AG04450 (cell line): ENCODE measurements around the gene FSTL4. TPM values are rescaled to one million over a fixed set of nuclear protein-coding genes. Genes with fewer than 3 reads are reported as not detected.

ENCODE experiments used
- CTCF ChIA-PET: fragments of 300-600, 350-600 bp; formaldehyde crosslinking; extraction: SDS; loops from one replicate; lab custom pipeline; 2022; ENCODE audit warnings: antibody characterized with exemption, inconsistent platforms; lab: Charles Lee
- POLR2A ChIA-PET: fragments of 350-600 bp; formaldehyde crosslinking; extraction: SDS; loops from one replicate; lab custom pipeline; 2021; ENCODE audit warnings: antibody characterized with exemption, inconsistent platforms; lab: Yijun Ruan, JAX
- DNase-seq: peaks from one replicate; pipeline ENCODE4 v3.0.0-alpha.2; 2011; ENCODE audit warnings: low read depth, low spot score
- H3K27ac ChIP-seq: one replicate; pipeline ENCODE4 v1.5.1; 2012; ENCODE audit warnings: low read depth, low read length, control low read depth
- H3K27me3 ChIP-seq: one replicate; pipeline ENCODE4 v1.6.0; 2012; ENCODE audit warnings: low read length; ENCODE audit not compliant: control insufficient read depth, insufficient read depth
- H3K4me3 ChIP-seq: 2 replicates; pipeline ENCODE4 v1.5.1; 2011; ENCODE audit warnings: mild to moderate bottlenecking, low read depth, low read length, control low read depth
- H3K9me3 ChIP-seq: 2 replicates; pipeline ENCODE4 v1.5.1; 2012; ENCODE audit warnings: low read length; ENCODE audit not compliant: control insufficient read depth, insufficient read depth
- polyA plus RNA-seq: library from polyadenylated mRNA; depleted of rRNA; stranded (reverse); fragments of >200 nt; gene quantifications from 2 replicates; pipeline ENCODE4 v1.2.3, GENCODE V29; 2011
- TF ChIP-seq, protein P1 (sequence below): IDR thresholded peaks from 2 replicates; pipeline ENCODE4 v1.5.1; 2011; ENCODE audit warnings: low read depth, low read length, control low read depth, inconsistent platforms

Gene FSTL4
- polyA plus RNA-seq, 1 experiment: 0.11 TPM

DNA sequence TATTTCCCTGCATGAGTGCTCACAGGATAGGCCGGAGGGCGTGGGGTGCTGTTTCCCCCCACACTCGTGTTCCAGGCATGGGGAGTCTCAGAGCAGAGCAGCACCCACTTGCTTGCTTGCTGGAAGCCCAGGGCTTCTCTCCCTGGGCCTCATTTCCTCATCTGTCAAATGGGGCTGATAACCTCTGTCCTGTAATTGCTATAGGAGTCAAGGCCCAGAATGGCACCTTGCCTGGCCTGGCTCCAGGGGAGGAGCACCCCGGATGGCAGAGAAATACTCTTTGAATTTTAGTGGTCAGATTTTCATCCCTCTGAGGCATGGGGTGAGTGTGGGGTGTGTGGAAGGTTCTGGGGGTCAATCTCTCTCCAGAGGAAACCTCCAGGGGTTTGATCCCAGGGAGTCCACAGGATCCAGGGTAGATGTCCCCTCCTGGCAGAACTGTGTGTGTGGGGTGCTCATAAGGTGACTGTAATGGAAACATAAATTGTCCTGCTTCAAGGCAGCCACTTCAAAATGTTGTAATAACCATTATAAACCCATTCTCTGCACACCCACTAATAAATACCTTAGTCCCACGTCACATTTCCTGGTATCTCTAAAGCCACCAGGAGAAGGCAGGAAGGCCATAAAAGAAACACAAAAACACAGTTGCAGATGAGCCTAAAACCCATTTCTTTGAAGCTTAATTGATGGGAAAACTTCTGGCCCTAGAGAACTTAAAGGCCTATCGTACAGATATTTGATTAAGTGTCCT, 272.2 kb downstream of the FSTL4 start:
- no peak for DNase-seq
- TF ChIP-seq, protein P1, sequence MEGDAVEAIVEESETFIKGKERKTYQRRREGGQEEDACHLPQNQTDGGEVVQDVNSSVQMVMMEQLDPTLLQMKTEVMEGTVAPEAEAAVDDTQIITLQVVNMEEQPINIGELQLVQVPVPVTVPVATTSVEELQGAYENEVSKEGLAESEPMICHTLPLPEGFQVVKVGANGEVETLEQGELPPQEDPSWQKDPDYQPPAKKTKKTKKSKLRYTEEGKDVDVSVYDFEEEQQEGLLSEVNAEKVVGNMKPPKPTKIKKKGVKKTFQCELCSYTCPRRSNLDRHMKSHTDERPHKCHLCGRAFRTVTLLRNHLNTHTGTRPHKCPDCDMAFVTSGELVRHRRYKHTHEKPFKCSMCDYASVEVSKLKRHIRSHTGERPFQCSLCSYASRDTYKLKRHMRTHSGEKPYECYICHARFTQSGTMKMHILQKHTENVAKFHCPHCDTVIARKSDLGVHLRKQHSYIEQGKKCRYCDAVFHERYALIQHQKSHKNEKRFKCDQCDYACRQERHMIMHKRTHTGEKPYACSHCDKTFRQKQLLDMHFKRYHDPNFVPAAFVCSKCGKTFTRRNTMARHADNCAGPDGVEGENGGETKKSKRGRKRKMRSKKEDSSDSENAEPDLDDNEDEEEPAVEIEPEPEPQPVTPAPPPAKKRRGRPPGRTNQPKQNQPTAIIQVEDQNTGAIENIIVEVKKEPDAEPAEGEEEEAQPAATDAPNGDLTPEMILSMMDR: no peak
- POLR2A ChIA-PET: no interaction called here

DNA sequence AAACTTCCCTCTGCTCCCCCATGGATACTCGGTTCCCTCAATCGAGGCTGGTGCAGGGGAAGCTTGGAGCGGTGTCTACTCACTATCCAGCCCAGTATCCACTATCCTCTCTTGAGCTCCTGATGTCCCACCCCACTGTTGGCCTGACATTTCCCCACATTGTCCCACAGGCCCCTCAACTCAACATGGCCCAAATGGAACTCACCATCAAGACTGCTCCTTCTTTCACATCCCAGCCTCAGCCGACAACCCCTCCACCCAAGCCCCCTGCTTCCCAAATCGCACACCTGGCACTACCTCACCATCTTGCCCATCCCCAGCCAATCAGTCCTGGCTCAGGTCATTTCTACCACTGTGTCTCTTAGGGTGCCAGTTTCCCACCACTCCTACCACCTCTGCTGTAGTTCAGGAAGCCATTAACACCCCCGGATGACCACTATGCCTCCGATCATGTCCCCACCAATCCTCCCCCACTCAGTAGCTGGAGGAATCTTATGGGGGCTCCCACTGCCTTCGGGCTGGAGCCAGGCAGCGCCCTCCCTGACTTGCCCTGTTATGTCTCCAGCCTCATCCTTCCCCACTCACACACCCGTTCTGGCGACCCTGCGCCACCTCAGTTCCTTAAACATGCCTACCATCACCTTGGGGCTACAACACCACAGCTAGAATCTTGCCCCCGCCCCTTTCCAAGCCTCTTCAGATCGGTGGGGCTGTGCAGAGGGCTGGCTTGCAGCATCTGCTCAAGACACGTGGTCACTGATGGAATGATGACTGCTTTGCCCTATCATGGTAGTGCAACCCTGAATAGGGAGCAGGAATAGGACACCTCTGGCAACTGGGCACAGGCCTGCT, 273.6 kb downstream of the FSTL4 start:
- ChIA-PET CTCF (no interaction called here), POLR2A (no interaction called here)
- no peak overlapping the region for H3K27ac ChIP-seq
- DNase-seq: no peak
- H3K9me3 ChIP-seq: no peaks in the 10 kb centered on the region; the same call in 1 of the 2 replicates
- no peak overlapping the region for H3K4me3 ChIP-seq
- TF ChIP-seq, protein P1: no peak
- H3K27me3 ChIP-seq: peaks cover 7% of the 10 kb centered on the region

More for the DNA sequence above, 272.2 kb downstream of the FSTL4 start:
- no peak overlapping the region for H3K27ac ChIP-seq
- CTCF ChIA-PET: no interaction called here
- H3K9me3 ChIP-seq: no peaks in the 10 kb centered on the region
- H3K4me3 ChIP-seq: no peak overlapping the region
- H3K27me3 ChIP-seq: peaks cover 7% of the 10 kb centered on the region

DNA sequence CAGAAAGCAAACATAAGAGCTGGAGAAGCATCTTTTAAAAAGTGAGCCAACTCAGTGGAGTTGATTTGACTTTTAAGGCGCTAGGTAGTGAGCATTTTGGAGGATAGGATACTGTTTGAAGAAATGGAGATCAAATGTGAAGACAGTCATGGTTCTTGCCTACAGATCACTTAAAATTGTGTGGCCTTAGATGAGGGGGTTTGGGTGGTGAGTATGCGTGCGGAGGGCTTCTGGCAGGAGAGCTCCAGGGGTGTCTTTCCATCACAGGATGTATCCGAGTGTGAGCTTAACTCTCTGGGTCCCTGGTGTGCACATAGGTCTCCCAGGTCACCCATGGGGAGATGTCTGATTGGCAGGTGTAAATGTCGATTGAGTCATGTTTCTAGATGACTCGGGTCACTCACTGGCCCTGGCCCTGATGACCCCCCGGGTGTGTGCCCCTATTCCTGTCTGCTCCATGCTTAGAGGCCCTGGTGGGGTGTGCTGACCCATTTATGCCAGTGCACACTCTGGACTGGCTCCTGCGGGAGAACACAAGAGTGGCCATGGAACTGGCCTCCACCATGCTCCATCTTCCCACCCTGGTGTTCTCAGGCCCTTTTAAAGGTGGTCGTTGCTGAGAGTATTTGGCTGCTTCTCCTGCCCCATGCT, 274.4 kb downstream of the FSTL4 start:
- ChIA-PET CTCF (no interaction called here), POLR2A (no interaction called here)
- Histone ChIP-seq H3K27ac (no peak overlapping the region), H3K27me3 (peaks cover 7% of the 10 kb centered on the region), H3K4me3 (no peak overlapping the region), H3K9me3 (no peaks in the 10 kb centered on the region; the same call in 1 of the 2 replicates)
- no peak for DNase-seq
- TF ChIP-seq, protein P1: no peak

DNA sequence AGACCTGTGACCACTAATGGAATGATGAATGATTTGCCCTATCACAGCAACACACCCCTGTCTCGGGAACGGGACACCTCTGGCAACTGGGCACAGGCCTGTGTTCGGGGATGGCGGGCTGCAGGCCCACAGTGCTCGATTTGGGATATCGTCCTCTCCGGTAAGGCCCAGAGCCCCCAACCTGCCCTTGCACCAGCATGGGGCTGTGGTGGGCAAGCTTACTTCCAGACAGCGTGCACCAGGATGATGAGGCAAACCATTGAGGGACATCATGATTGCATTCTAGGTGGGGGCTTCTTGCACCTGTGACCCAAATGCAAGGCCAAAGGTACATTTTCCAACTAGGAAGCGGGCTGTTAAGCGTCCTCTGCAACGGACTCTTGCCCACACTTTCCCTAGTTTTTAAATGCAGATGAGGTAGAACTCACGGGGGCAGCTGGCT, 275.4 kb downstream of the FSTL4 start:
- POLR2A ChIA-PET: no interaction called here
- Histone ChIP-seq H3K9me3 (no peaks in the 10 kb centered on the region; the same call in 1 of the 2 replicates), H3K4me3 (no peak overlapping the region), H3K27ac (no peak overlapping the region), H3K27me3 (peaks cover 8% of the 10 kb centered on the region)
- CTCF ChIA-PET: no interaction called here
- no peak for DNase-seq
- TF ChIP-seq, protein P1: no peak
